HUES6 (cell line): ENCODE measurements around the gene ARHGAP22.

ENCODE experiments used
- H3K27ac ChIP-seq: 2 replicates; pipeline ENCODE4 v1.7.0; 2013; ENCODE audit warnings: low read depth, mild to moderate bottlenecking, low read length, inconsistent platforms
- H3K27me3 ChIP-seq: 2 replicates; pipeline ENCODE4 v1.6.1; 2013; ENCODE audit warnings: low read length; ENCODE audit not compliant: control insufficient read depth, insufficient read depth
- H3K36me3 ChIP-seq: 2 replicates; pipeline ENCODE4 v1.6.1; 2013; ENCODE audit warnings: low read length; ENCODE audit not compliant: control insufficient read depth, insufficient read depth
- H3K4me1 ChIP-seq: 2 replicates; pipeline ENCODE4 v1.6.1; 2013; ENCODE audit warnings: low read length; ENCODE audit not compliant: control insufficient read depth, insufficient read depth
- H3K4me3 ChIP-seq: 2 replicates; pipeline ENCODE4 v1.5.1; 2013; ENCODE audit warnings: low read depth, low read length
- H3K9ac ChIP-seq: one replicate; pipeline ENCODE4 v1.6.1; 2013; ENCODE audit warnings: mild to moderate bottlenecking, low read length
- H3K9me3 ChIP-seq: 2 replicates; pipeline ENCODE4 v1.6.1; 2013; ENCODE audit warnings: low read depth, low read length; ENCODE audit not compliant: control insufficient read depth, insufficient read depth

Gene ARHGAP22

DNA sequence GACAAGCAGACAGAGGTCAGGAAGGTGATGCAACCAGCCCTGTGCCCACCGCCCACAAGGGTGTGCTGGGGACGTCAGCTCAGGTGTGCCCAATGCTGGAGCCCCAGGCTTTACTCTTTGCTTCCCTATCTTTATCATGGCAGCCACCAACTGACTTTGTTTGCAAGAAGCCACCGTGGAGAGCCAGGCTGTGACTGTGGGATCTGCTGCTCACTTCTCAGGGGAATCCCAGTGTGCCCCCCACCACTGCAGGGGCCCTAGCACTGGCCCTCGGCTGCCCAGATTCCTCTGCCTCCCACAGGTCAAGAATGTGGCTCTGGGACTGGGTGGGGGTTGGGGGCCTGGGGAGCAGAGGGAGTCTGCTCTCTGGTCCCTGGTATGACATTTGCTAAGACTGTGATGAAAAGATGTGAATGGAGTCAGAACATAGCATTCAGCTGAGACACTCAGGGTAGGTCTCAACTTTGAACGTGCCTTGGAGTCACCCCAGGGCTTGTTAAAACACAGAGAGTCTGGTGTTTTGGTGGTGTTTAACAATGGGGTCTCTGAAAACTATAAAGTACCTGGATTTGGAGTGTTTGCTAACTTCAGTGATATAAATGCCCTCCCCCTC, 47.3 kb downstream of the ARHGAP22 start:
- no peak overlapping the region for H3K9ac ChIP-seq
- no peak overlapping the region for H3K27ac ChIP-seq
- no peak overlapping the region for H3K4me3 ChIP-seq

DNA sequence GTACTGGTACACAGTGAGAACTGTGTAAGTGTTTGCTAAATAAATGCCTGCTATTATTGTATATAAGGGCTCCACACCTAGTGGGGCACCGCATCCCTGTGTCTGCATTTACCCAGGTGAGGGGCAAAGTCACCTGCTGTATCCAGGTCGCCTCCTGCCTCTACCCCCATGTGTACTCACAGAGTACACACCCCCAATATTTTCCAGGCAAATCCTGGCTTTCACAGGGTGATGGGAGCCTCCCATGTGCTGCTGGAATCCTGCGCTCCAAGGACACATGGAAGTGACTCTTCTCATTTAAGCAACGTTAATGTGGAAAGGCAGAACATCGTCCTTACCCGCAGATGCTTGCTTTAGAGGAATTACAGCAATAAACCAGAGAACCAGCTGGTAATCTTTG, 48.2 kb downstream of the ARHGAP22 start:
- Histone ChIP-seq H3K4me1 (no peaks in the 10 kb centered on the region), H3K36me3 (no peaks in the 10 kb centered on the region), H3K9ac (no peak overlapping the region), H3K27ac (no peak overlapping the region), H3K4me3 (no peak overlapping the region), H3K27me3 (no peaks in the 10 kb centered on the region), H3K9me3 (no peaks in the 10 kb centered on the region)

More for the DNA sequence above, 47.3 kb downstream of the ARHGAP22 start:
- Histone ChIP-seq H3K36me3 (no peaks in the 10 kb centered on the region), H3K4me1 (no peaks in the 10 kb centered on the region), H3K27me3 (no peaks in the 10 kb centered on the region), H3K9me3 (no peaks in the 10 kb centered on the region)

DNA sequence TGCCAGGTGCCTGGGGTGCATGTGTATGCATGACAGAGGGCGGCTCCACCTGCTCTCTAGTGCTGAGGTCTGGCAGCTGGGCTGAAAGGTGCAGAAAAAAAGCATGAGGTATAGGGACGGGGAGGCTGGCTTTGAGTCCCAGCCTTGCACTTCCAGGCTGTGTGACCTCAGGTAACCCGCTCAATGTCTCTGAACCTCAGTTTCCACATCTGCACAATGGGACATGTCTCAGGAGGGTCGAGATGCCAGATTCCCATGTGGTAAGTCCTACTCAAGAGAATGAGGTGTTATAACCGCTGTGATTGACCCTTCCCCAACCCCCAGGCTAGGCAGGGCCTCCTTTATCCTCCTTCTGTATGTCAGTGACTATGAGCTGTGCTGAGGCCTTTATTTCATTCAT, 48.8 kb downstream of the ARHGAP22 start:
- Histone ChIP-seq H3K27me3 (no peaks in the 10 kb centered on the region), H3K9me3 (no peaks in the 10 kb centered on the region), H3K9ac (no peak overlapping the region), H3K4me1 (no peaks in the 10 kb centered on the region), H3K4me3 (no peak overlapping the region), H3K27ac (no peak overlapping the region), H3K36me3 (no peaks in the 10 kb centered on the region)

DNA sequence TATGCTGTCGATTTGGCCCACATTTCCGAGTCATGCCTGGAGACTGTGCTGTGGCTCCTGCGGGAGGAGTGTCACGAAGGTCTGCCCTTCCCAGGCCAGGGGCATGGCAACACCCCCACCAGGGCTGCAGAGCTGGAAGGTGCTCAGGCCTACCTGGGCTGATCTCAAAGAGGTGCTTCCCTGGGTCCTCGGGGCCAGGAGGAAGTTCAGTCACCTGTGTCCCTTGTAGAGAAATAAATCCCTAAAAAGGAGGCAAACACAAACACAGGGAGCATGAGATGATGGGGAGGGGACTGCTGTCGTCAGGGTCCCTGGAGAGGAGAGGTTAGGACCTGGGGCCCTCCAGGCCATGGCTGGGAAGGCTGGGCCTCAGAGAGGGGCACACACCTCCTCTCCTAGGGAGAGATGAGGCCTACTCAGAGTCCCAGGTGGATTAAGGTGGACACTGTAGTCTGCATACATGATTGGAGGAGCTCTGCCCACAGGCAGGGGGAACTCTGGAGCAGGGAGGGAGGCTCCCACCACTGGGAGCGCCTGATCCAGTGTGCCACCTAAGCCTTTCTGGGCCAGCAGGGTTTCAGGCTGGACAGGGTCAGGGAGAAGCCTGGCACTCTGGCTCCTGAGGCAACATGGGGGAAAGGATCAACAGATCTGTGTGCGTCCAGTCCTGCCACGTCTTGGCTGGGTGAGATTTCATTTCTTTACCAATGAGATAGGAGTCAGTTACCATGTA, 49.4 kb downstream of the ARHGAP22 start:
- Histone ChIP-seq H3K4me3 (no peak overlapping the region), H3K9ac (no peak overlapping the region), H3K4me1 (no peaks in the 10 kb centered on the region), H3K27me3 (no peaks in the 10 kb centered on the region), H3K9me3 (no peaks in the 10 kb centered on the region), H3K27ac (no peak overlapping the region), H3K36me3 (no peaks in the 10 kb centered on the region)

DNA sequence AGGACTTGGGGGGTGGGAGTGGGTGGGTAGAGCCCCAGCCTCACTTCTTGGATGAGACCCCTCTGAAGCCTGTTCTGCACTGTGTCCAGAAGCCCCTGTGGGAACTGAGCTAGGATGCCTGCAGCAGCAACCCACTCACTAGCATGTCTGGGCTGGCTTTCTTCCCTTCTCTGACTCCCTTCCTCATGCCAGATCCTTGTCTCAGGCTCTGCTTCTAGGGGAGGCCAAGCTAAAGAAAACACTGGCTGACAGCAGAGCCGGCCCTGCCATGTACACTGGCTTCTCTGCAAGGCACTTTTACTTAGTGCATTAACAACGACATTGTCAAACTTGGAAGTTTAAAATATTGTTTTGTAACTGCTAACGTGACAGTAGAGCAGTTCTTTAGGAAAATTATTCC, 50.2 kb downstream of the ARHGAP22 start:
- H3K4me3 ChIP-seq = no peak overlapping the region
- H3K4me1 ChIP-seq = no peaks in the 10 kb centered on the region
- no peak overlapping the region for H3K27ac ChIP-seq
- no peaks in the 10 kb centered on the region for H3K27me3 ChIP-seq
- H3K9me3 ChIP-seq = peaks cover 7% of the 10 kb centered on the region
- H3K9ac ChIP-seq = no peak overlapping the region
- H3K36me3 ChIP-seq = no peaks in the 10 kb centered on the region

DNA sequence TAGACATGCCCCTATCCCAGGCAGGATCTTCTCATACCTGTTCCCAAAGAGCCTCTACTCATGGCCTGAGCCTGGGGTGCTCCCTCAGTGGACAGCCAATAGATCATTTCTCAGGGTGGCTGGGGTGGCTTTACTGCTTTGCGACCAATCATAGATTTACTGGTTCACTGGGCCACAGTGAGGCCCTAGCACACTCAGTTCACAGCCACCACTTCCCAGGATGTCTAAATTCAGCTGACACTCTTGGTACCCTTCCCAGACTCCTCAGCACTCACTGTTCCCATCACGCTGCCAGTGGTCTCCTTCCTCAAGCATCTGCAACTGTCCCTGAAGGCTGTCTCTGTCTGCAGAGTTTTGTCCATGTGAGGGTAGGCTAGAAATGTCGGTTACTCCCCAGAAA, 50.6 kb downstream of the ARHGAP22 start:
- Histone ChIP-seq H3K4me3 (no peak overlapping the region), H3K36me3 (no peaks in the 10 kb centered on the region), H3K9ac (no peak overlapping the region), H3K9me3 (peaks cover 7% of the 10 kb centered on the region), H3K4me1 (no peaks in the 10 kb centered on the region), H3K27me3 (no peaks in the 10 kb centered on the region), H3K27ac (no peak overlapping the region)

DNA sequence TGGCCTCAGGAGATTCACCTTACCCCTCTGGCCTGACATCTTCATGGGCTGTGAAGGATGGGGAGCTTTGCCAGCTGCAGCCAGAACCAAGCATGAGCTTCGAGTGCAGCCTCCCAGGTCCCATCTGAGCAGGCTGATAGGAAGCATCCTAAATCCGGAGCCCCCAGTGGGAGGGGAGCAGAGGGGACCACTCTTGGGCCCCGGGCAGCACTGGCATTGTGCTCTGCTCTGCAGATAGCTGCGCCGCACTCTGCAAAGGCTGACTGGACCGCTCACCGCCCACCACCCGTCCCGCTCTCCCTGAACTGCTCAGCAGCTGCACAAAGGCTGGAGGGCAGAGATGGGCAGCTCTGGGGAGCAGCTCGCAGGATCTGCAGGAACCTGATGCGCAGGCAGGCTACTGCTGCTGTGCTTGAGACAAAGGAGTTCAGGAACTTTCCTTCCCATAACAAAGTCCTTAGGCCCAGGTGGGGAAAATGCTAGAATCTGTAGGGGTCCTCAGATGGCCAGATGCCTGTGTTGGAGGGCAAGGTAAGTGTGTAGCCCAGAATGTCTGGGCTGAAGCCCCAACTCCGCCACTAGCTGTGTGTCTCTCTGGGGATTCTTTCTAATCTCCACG, 51.8 kb downstream of the ARHGAP22 start:
- Histone ChIP-seq H3K4me3 (no peak overlapping the region), H3K36me3 (no peaks in the 10 kb centered on the region), H3K27me3 (no peaks in the 10 kb centered on the region), H3K27ac (no peak overlapping the region), H3K9me3 (peaks cover 7% of the 10 kb centered on the region), H3K9ac (no peak overlapping the region), H3K4me1 (no peaks in the 10 kb centered on the region)

DNA sequence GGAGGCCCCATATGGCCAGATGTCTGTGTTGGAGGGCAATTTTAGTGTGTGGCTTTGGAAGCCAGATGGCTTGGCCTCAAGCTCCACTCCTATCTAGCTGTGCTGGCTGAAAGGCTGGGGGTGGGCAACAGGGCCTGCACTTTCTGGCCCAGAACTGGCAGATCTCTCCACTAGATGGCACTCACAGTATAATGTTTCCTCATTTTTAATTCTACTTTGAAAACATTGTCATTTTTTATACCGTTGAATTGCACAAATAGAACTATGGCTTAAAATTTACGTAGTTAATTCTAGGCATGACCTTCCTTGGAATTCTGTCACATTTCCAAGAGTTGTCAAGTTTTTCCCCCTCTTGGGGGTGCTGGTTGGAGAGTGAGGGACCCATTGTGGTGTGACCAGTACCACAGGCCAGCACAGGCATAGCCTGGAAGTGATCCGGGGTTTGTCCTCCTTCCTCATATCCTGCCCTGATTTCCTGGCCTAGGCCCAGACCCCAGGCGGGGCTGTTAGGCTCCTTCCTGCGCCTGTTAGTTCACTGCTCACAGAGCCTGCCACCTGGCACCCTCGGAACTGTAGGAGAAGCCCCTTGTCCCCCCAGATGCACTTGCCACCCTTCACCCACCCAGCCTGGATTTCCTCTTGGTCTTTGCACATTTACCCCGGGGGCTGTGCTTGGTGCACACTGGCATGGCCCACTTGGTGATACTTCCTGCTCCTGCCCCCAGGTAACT, 52.8 kb downstream of the ARHGAP22 start:
- peaks cover 7% of the 10 kb centered on the region for H3K9me3 ChIP-seq
- H3K4me3 ChIP-seq = no peak overlapping the region
- no peaks in the 10 kb centered on the region for H3K36me3 ChIP-seq
- no peaks in the 10 kb centered on the region for H3K27me3 ChIP-seq
- H3K9ac ChIP-seq = no peak overlapping the region
- H3K27ac ChIP-seq = no peak overlapping the region
- no peaks in the 10 kb centered on the region for H3K4me1 ChIP-seq

DNA sequence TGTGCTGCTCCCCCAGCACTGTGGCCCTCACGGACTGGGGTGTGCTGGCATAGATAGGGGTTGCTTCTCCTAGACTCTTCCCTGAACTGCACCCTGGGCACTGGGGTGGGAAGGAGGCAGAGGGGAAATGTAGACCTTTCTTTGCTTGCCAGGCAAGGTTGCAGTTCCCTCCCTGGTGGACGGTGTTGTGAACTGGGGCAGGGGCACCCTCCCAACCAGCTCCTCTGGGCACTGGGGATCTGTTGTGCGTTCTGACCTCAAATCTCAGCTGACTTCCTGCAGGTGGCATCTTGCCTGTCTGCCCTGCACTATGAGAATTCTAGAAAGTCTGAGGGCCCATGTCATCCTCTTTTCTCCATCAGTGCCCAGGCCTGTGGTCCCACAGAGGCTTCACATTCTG, 53.9 kb downstream of the ARHGAP22 start:
- Histone ChIP-seq H3K9ac (no peak overlapping the region), H3K4me3 (no peak overlapping the region), H3K4me1 (no peaks in the 10 kb centered on the region), H3K27me3 (no peaks in the 10 kb centered on the region), H3K9me3 (peaks cover 7% of the 10 kb centered on the region), H3K27ac (no peak overlapping the region), H3K36me3 (no peaks in the 10 kb centered on the region)

DNA sequence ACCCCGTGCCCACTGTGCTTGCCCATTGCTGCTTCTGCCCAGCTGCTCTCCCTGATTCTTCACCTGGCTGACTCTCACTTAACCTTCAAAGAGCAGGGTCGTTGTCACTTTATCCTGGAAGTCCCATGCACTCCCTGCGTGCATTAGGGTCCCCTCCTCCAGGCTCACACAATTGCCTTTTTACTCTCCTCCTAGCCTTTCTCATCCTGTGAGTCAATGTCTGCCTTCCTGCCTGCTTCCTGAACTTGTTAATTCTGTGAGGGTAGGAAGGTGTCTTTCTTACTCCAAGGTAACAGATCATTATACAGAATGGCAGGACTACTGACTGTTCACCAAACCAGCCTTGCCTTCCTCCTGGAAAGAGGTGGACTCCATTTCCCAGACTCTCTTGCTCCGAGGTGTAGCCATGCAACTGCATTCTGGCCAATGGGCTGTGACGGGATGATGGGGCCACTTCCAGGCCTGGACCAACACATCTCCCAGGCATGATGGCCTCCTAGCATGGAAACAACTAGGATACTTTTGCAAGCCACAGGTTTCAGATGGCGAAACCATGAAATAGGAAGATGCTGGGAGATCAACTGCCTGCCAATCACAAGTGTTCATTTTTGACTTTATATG, 54.7 kb downstream of the ARHGAP22 start:
- no peaks in the 10 kb centered on the region for H3K27me3 ChIP-seq
- H3K4me3 ChIP-seq = no peak overlapping the region
- H3K9me3 ChIP-seq = peaks cover 7% of the 10 kb centered on the region
- H3K4me1 ChIP-seq = no peaks in the 10 kb centered on the region
- no peak overlapping the region for H3K9ac ChIP-seq
- no peaks in the 10 kb centered on the region for H3K36me3 ChIP-seq
- no peak overlapping the region for H3K27ac ChIP-seq
